A673 (cell line): ENCODE data around the gene SF3A1. TPM values are rescaled to one million over a fixed set of nuclear protein-coding genes. Genes with fewer than 3 reads are reported as not detected.

Experiments
- Bru-seq: library from RNA; stranded (reverse); fragments of 400-500 nt; gene quantifications from one replicate; lab custom pipeline; 2021; lab: Mats Ljungman, UMichigan
- BruChase-seq, 2 experiments: library from RNA; stranded (reverse); fragments of 400-500 nt; gene quantifications; one replicate each; lab custom pipeline; 2021; lab: Mats Ljungman, UMichigan
- BruUV-seq: library from RNA; stranded (reverse); fragments of 400-500 nt; replicated peaks from 2 replicates; lab custom pipeline; 2021; lab: Mats Ljungman, UMichigan
- CTCF ChIA-PET: fragments of 300-600 bp; sonication (Branson Sonifier 250); formaldehyde crosslinking; loops from one replicate; lab custom pipeline; 2022; ENCODE audit warnings: antibody characterized with exemption; lab: Charles Lee
- POLR2A ChIA-PET: fragments of 300-600 bp; sonication (Branson Sonifier 250); formaldehyde crosslinking; loops from one replicate; lab custom pipeline; 2022; ENCODE audit warnings: antibody characterized with exemption; ENCODE audit not compliant: low non-redundant PET; lab: Charles Lee
- DNase-seq: peaks from one replicate; pipeline ENCODE4 v3.0.0-alpha.2; 2015; ENCODE audit warnings: low spot score
- H3K27ac ChIP-seq: fragments of 200-600 bp; sonication (generic); 2 replicates; pipeline ENCODE4 v1.5.1; 2016; ENCODE audit warnings: mixed run types, low read depth, mild to moderate bottlenecking, mixed read lengths, antibody characterized with exemption, low read length; ENCODE audit not compliant: poor library complexity, severe bottlenecking
- H3K27me3 ChIP-seq: fragments of 200-600 bp; sonication (generic); replicated peaks from 2 replicates; pipeline ENCODE4 v1.6.1; 2017; ENCODE audit warnings: mixed run types, low read depth, mild to moderate bottlenecking, mixed read lengths, antibody characterized with exemption, low read length; ENCODE audit not compliant: insufficient read depth, poor library complexity
- H3K36me3 ChIP-seq: fragments of 200-600 bp; sonication (generic); 2 replicates; pipeline ENCODE4 v1.6.1; 2016; ENCODE audit warnings: mixed run types, mild to moderate bottlenecking, mixed read lengths, antibody characterized with exemption, low read length; ENCODE audit not compliant: insufficient read depth, poor library complexity, severe bottlenecking
- H3K4me1 ChIP-seq: fragments of 200-600 bp; sonication (generic); 2 replicates; pipeline ENCODE4 v1.6.1; 2017; ENCODE audit warnings: mixed run types, mild to moderate bottlenecking, mixed read lengths, antibody characterized with exemption, low read length; ENCODE audit not compliant: insufficient read depth, poor library complexity, severe bottlenecking
- H3K4me3 ChIP-seq: fragments of 200-600 bp; sonication (generic); 2 replicates; pipeline ENCODE4 v1.5.1; 2016; ENCODE audit warnings: low read depth, mixed run types, mild to moderate bottlenecking, mixed read lengths, low read length; ENCODE audit not compliant: poor library complexity, severe bottlenecking
- H3K9me3 ChIP-seq: fragments of 200-600 bp; sonication (generic); 2 replicates; pipeline ENCODE4 v1.6.1; 2016; ENCODE audit warnings: mixed run types, low read depth, mild to moderate bottlenecking, mixed read lengths, antibody characterized with exemption, low read length; ENCODE audit not compliant: poor library complexity, severe bottlenecking
- CTCF ChIP-seq: fragments of 300-800, 200-600 bp; sonication (generic); conservative IDR thresholded peaks from 2 replicates; pipeline ENCODE4 v1.5.1; 2017; ENCODE audit warnings: low read depth, mild to moderate bottlenecking, antibody characterized with exemption, low read length, moderate library complexity, mixed read lengths
- EZH2 ChIP-seq: fragments of 200-600 bp; sonication (generic); IDR thresholded peaks from 2 replicates; pipeline ENCODE4 v1.6.1; 2017; ENCODE audit warnings: borderline replicate concordance, low read depth, mild to moderate bottlenecking, mixed read lengths, antibody characterized with exemption, low read length; ENCODE audit not compliant: poor library complexity, severe bottlenecking
- intact Hi-C: fragments of 100-400 bp; cut with micrococcal nuclease; formaldehyde crosslinking; loops from one replicate; pipeline ENCODE4 v1.10.0; 2022; ENCODE audit not compliant: unreplicated experiment
- long read RNA-seq: library from polyadenylated mRNA; stranded (forward); transcript quantifications from one replicate; pipeline ENCODE4 v2.0.0, GENCODE V29; 2022
- total RNA-seq: library from RNA; stranded (reverse); gene quantifications from 2 replicates; pipeline ENCODE4 v1.2.3, GENCODE V29; 2021

SF3A1 gene, protein sequence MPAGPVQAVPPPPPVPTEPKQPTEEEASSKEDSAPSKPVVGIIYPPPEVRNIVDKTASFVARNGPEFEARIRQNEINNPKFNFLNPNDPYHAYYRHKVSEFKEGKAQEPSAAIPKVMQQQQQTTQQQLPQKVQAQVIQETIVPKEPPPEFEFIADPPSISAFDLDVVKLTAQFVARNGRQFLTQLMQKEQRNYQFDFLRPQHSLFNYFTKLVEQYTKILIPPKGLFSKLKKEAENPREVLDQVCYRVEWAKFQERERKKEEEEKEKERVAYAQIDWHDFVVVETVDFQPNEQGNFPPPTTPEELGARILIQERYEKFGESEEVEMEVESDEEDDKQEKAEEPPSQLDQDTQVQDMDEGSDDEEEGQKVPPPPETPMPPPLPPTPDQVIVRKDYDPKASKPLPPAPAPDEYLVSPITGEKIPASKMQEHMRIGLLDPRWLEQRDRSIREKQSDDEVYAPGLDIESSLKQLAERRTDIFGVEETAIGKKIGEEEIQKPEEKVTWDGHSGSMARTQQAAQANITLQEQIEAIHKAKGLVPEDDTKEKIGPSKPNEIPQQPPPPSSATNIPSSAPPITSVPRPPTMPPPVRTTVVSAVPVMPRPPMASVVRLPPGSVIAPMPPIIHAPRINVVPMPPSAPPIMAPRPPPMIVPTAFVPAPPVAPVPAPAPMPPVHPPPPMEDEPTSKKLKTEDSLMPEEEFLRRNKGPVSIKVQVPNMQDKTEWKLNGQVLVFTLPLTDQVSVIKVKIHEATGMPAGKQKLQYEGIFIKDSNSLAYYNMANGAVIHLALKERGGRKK
- total RNA-seq (346 and 366 TPM in 2 replicates), Bru-seq, nascent RNA (percentile 89 among the genes with signal in this experiment), BruChase-seq, experiment 1, labeled RNA remaining after a 2-hour chase (percentile 85 among the genes with signal in this experiment), BruChase-seq, experiment 2, labeled RNA remaining after a 6-hour chase (percentile 96 among the genes with signal in this experiment)
- long read RNA-seq, full-length matches to known transcripts, result 178 of 253 reads
- long read RNA-seq, partial matches to known transcripts, result 73 of 253 reads
- long read RNA-seq, other reads (novel, unspliced or antisense), result 2 of 253 reads

GRCh38 chr22:30356449-30357235 is at the start of gene SF3A1, which contains the start of gene CCDC157:
Gene SF3A1 (minus strand): TSS chr22:30356894. CDS start chr22:30356792, 102 bp downstream.
Gene CCDC157 (plus strand): TSS chr22:30357007. CDS start chr22:30366001, 8,994 bp downstream.
- intact Hi-C loops, result no loop called here
- peak; percentile 96 for DNase-seq
- no peaks in the 10 kb centered on the region for H3K9me3 ChIP-seq
- H3K4me1 ChIP-seq, result peaks cover 22% of the 10 kb centered on the region
- CTCF ChIA-PET, result interaction anchor here (0.5 to 0.6 kb wide), 2 partner anchors 31 to 68 kb away, joined by 3 read pairs; no protein-coding TSS in a partner anchor
- H3K27ac ChIP-seq, result peak within 1 kb of the TSS; percentile 97
- peak within 1 kb of the TSS; percentile 82 for H3K4me3 ChIP-seq
- no peaks in the 10 kb centered on the region for H3K27me3 ChIP-seq
- POLR2A ChIA-PET, result interaction anchor here (0.6 to 0.7 kb wide), 3 partner anchors 35 to 792 kb away, joined by 3 to 4 read pairs (median 3); no protein-coding TSS in a partner anchor
- H3K36me3 ChIP-seq, result peaks cover 16% of the 10 kb centered on the region
- BruUV-seq, result no TSS peak
- TF ChIP-seq EZH2, result no peak
- no peak for TF ChIP-seq CTCF

DNA sequence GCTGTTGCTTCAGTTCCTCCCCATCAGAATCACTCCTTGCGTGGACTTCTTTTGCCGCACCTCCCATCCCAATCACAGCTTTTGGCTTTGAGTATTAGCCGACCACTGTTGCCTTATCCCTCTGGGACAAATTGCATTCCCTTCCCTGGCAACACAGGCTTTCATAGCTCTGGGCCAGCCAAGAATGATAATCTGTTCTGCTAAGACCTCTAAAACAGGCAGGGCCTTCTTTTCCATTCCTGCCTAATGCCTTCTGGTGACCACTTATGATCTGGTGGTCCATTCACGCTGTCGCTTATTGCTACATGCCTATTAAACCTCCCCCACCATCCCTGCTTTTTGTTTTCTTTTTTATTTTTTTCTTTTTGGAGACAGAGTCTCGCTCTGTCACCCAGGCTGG is 49.7 kb upstream of the SF3A1 start:
- Histone ChIP-seq H3K36me3 (peaks cover 27% of the 10 kb centered on the region), H3K27ac (no peak overlapping the region), H3K9me3 (no peaks in the 10 kb centered on the region), H3K4me1 (no peaks in the 10 kb centered on the region), H3K27me3 (no peaks in the 10 kb centered on the region), H3K4me3 (no peak overlapping the region)
- no peak for TF ChIP-seq EZH2
- POLR2A ChIA-PET, result interaction anchor here (0.5 kb wide), 1 partner anchor 11 kb away, joined by 4 read pairs; no protein-coding TSS in a partner anchor
- intact Hi-C loops, result loop anchor here (10.0 kb wide), 1 partner anchor 62 kb away; no protein-coding TSS in a partner anchor
- BruUV-seq, result TSS peak; percentile 9
- no peak for DNase-seq
- CTCF ChIA-PET, result no interaction called here

DNA sequence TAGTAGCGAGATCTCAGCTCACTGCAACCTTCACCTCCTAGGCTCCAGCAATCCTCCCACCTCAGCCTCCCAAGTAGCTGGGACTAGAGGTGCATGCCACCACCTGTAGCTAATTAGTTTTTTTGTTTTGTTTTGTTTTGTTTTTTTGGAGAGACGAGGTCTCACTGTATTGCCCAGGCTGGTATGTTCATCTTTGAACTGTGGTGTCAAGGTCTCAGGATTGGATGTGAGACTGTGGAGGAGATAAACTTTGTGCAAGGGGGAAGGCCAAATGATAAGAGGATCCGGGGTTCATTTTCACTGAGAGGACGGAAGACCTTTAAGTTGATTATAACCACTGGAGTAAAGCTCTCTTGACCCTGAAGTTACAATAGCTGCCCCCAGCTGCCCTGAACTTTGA is 49.0 kb upstream of the SF3A1 start:
- CTCF ChIA-PET, result no interaction called here
- no peak for DNase-seq
- Histone ChIP-seq H3K4me1 (no peaks in the 10 kb centered on the region), H3K27ac (no peak overlapping the region), H3K9me3 (no peaks in the 10 kb centered on the region), H3K27me3 (no peaks in the 10 kb centered on the region), H3K4me3 (no peak overlapping the region), H3K36me3 (peaks cover 21% of the 10 kb centered on the region)
- intact Hi-C loops, result loop anchor here (10.0 kb wide), 1 partner anchor 61 kb away; no protein-coding TSS in a partner anchor
- no TSS peak for BruUV-seq
- POLR2A ChIA-PET, result interaction anchor here (0.5 kb wide), 1 partner anchor 10 kb away, joined by 4 read pairs; no protein-coding TSS in a partner anchor
- TF ChIP-seq EZH2 (no peak), CTCF (no peak)
